Astrocyte (in vitro differentiated cells and primary cell): Measurements from ENCODE around the gene SPOCK1.

Experiments
- CTCF ChIP-seq: IDR thresholded peaks from 2 replicates; pipeline ENCODE4 v1.5.1; 2011; ENCODE audit warnings: low read depth, mild to moderate bottlenecking, inconsistent platforms, low read length, moderate library complexity; ENCODE audit not compliant: insufficient read depth
- EZH2 ChIP-seq: IDR thresholded peaks from 2 replicates; pipeline ENCODE4 v1.6.1; 2012; ENCODE audit warnings: mild to moderate bottlenecking, low read length, inconsistent platforms; ENCODE audit not compliant: insufficient read depth

GRCh38 chr5:137155261-137156000 lies 343.7 kb downstream of the SPOCK1 start:
- TF ChIP-seq CTCF = no peak
- no peak for TF ChIP-seq EZH2
